ENCODE measurements around the gene WDPCP. TPM values are rescaled to one million over a fixed set of nuclear protein-coding genes. Genes with fewer than 3 reads are reported as not detected.
"Not testable (repeated sequence)": the region's sequence is repeated elsewhere in the genome, so short reads cannot be mapped to it uniquely, and the experiment has no call there.

The WDPCP gene
- total RNA-seq, 1 experiment from 2014 or later, result 8.7 TPM

GRCh38 chr2:63544017-63544627 is 44.2 kb downstream of the WDPCP start:
- peak; percentile 14 for DNase-seq (ENCODE audit: low spot score)

GRCh38 chr2:63539416-63540162 is 48.7 kb downstream of the WDPCP start:
- no peak for DNase-seq (ENCODE audit: low spot score)

DNA sequence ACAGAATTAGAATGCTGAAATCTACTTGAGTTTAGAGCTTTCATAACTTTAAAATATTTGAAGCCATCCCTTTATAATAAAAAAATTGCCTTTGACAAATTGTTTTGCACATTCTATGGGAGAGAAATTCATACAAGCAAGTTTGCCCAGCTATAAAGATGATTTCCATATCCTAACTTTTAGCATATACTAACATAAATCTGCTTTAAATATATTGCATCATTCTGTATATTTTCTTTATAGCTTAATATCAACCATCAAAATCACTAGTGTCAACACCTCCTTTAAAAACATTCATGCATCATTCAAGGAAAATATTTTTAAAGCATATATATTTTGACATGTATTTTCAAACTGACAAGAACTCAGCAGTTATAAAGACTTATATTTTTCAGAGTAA is 49.9 kb downstream of the WDPCP start:
- no peak for DNase-seq (ENCODE audit: low spot score)

DNA sequence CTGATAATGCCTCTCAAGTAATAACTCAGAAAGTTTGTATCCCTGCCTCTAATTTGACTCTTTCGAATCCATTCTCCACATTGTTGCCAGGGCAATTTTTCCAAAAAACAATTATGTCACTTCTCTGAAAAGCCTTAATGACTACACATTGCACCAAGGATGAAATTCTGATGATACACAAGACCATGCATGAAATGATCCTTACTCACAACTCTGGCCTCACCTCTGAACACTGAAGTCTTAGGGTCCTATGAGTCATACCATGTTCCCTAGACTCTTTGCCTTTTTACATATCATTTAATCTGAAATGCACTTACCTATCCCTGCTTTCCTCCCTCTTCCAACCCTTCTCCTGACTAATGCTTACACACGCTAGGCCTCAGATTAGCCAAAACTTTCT is 51.0 kb downstream of the WDPCP start:
- no peak for DNase-seq (ENCODE audit: low spot score)

DNA sequence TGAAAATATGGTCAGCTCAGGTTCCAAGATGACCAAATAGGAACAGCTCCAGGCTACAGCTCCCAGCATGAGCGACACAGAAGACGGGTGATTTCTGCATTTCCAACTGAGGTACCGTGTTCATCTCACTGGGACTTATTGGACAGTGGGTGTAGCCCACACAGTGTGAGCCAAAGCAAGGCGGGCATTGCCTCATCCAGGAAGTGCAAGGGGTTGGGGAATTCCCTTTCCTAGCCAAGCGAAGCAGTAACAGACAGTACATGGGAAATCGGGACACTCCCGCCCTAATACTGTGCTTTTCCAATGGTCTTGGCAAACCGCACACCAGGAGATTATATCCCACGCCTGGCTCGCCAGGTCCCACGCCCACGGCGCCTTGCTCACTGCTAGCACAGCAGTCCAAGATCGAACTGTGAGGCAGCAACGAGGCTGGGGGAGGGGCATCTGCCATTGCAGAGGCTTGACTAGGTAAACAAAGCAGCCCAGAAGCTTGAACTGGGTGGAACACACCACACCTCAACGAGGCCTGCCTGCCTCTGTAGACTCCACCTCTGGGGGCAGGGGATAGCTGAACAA is 57.5 kb downstream of the WDPCP start:
- DNase-seq (ENCODE audit: low spot score), result no peak

GRCh38 chr2:63525905-63526304 is 62.4 kb downstream of the WDPCP start:
- no peak for DNase-seq (ENCODE audit: low spot score)

- DNase-seq (ENCODE audit: low spot score), result no peak
Measured at GRCh38 chr2:63522950-63523349, 65.3 kb downstream of the WDPCP start.

DNA sequence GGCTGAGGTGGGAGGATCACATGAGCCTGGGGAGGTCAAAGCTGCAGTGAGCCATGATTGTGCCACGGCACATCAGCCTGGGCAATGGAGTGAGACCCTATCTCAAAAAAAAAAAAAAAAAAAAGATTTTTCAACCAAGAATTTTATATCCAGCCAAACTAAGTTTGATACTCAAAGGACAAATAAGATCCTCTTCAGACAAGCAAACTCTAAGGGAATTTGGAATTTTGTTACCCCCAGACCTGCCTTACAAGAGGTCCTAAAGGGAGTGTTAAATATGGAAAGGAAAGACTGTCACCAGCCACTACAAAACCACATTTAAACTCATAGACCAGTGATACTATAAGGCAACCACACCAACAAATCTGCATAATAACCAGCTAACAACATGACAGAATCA is 67.5 kb downstream of the WDPCP start:
- no peak for DNase-seq (ENCODE audit: low spot score)

DNA sequence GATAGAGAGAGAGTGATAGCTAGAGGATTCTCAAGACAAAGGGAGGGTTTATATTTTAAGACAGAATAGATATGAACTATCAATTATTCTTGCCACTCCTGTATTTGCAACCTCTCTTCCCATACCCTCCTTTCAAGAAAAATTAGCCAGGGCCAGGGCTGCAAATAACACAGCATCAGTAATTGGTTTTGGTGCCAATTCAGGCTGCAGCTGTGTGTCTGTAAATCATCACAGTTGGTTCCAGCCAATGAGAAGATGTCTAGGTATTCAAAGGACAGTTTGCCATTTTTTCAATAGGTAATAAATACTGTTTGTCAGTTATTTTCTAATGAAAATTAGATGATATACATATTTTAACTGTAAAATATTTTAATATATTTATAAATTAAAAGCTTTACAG is 73.5 kb downstream of the WDPCP start:
- no peak for DNase-seq (ENCODE audit: low spot score)

- DNase-seq (ENCODE audit: low spot score), result no peak
Measured at GRCh38 chr2:63514237-63514716, 74.0 kb downstream of the WDPCP start.

GRCh38 chr2:63506320-63506719 is 82.0 kb downstream of the WDPCP start:
- no peak for DNase-seq (ENCODE audit: low spot score)

DNA sequence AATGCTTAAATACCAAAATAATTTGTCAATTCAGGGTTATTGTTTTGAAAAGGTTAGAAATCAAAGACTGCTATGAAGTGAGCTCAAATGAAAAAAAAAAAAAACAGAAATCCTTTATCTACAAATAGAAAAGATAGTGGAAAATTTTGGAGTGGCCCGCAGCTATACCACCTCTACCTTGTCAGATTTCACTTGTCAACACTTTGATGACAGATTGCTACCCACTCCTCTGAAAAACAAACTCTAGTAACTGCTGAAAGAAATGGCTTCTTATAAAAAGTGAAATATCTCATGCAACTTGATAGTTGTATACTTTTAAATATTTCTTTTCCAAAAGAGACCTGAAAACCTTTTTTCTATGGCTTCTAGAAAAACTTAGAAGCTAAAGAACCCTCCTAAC is 84.5 kb downstream of the WDPCP start:
- DNase-seq (ENCODE audit: low spot score), result no peak

GRCh38 chr2:63500398-63500797 is 87.9 kb downstream of the WDPCP start:
- DNase-seq (ENCODE audit: low spot score), result no peak

DNA sequence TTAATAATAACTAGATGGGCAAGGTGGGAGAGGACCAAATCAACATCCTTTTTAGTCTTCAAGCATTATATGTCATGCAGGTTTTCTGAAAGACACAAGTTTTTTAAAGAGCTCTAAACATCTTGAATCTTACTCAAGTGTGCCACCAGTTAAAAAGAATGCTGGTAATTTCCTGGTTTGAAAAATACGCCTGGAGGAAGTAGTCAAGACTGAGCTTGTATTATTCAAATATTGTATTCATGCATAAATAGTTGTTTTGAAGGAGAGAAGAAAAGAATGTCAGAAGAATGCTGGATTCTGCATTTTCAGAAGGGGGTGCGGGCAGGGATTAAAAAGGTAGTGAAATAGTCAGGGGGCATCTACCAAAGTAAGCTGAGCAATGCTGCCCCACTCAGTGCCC is 90.7 kb downstream of the WDPCP start:
- DNase-seq (ENCODE audit: low spot score), result no peak

DNA sequence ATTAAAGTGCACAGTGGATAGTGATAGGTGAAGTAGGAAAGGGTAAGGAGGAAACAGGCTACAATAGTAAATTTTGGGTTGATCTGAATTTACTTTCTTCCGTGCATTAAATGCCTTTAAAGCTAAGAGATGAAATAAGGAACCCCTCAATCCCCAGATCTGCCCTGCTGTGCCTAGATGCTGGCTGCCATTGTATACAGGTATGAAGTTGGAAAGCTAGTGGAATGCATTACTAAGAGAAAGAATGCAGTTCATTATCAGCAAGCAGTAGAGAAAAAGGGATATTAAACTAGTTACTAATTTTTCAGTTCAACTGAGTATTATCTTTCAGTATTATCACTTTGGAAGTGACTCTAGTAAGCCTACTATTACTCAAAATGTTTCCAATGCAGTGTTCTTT is 93.3 kb downstream of the WDPCP start:
- DNase-seq (ENCODE audit: low spot score), result no peak

- no peak for DNase-seq (ENCODE audit: low spot score)
Measured at GRCh38 chr2:63494100-63494499, 94.2 kb downstream of the WDPCP start.

- peak; percentile 44 for DNase-seq (ENCODE audit: low spot score)
Measured at GRCh38 chr2:63488118-63488713, 100.1 kb downstream of the WDPCP start.

DNA sequence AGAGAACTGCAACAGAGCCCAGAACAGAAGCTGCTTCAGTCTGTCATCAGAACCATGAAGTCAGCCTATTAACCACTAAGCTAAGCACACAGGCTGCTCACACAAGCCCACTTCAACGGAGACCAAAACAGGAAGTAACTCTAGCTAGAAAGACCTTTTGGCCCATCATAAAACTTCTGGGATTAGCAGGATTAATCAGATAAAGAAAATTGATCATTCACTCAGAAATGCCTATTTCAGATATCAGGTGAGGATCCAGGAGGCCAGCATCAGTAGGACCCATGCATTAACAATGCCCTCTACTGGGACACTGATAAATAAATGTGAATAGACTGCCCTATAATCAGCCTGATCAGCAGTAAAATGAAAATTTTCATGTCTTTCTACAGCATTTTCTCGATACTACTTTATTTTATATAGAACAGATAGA is 101.4 kb downstream of the WDPCP start:
- no peak for DNase-seq (ENCODE audit: low spot score)

GRCh38 chr2:63484901-63485300 is 103.4 kb downstream of the WDPCP start:
- DNase-seq (ENCODE audit: low spot score), result no peak

- DNase-seq (ENCODE audit: low spot score), result no peak
Measured at GRCh38 chr2:63484481-63484880, 103.8 kb downstream of the WDPCP start.

- DNase-seq (ENCODE audit: low spot score), result no peak
Measured at GRCh38 chr2:63477686-63478085, 110.6 kb downstream of the WDPCP start.

DNA sequence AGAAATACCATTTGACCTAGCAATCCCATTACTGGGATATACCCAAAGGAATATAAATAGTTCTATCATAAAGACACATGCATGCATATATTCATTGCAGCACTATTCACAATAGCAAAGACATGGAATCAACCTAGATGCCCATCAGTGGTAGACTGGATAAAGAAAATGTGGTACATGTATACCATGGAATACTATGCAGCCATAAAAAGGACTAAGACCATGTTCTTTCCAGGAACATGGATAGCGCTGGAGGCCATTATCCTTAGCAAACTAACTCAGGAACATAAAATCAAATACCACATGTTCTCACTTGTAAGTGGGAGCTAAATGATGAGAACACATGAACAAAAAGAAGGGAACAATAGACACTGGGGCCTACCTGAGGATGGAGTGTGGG is 119.0 kb downstream of the WDPCP start:
- DNase-seq (ENCODE audit: low spot score), result not testable (repeated sequence)

DNA sequence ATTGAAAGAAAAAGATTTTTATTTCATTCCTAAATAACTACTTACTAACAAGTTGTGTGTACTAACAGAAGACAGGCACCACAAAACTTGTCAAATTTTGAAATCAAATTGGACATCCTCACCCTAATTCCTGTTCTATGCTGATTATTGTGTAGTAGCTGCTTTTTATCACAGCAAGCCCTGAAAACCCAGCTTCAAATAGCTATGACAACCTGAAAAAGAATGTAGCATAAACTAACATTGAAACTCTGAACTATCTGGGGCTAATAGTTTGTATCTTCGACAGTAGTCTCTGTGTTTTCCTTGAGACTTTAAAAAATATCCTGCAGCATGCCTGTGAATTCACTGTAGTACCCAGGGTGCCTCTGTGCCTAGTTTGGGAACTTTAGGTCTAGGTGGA is 122.6 kb downstream of the WDPCP start:
- no peak for DNase-seq (ENCODE audit: low spot score)

All from A172 (cell line).